Activated effector memory CD4-positive, alpha-beta T cell treated with Interleukin-2 at 50 U/mL for 16 hours (primary cell): ENCODE measurements around the gene ALDH1B1.
"Not testable (repeated sequence)": the region's sequence is repeated elsewhere in the genome, so short reads cannot be mapped to it uniquely, and the experiment has no call there.

Experiments used
- DNase-seq: peaks from one replicate; pipeline ENCODE4 v3.0.0-alpha.2; 2020

ALDH1B1 gene

GRCh38 chr9:38388283-38389223 lies 3.9 kb upstream of the ALDH1B1 start:
- DNase-seq, result no peak

GRCh38 chr9:38389313-38389712 lies 3.2 kb upstream of the ALDH1B1 start:
- DNase-seq, result no peak

DNA sequence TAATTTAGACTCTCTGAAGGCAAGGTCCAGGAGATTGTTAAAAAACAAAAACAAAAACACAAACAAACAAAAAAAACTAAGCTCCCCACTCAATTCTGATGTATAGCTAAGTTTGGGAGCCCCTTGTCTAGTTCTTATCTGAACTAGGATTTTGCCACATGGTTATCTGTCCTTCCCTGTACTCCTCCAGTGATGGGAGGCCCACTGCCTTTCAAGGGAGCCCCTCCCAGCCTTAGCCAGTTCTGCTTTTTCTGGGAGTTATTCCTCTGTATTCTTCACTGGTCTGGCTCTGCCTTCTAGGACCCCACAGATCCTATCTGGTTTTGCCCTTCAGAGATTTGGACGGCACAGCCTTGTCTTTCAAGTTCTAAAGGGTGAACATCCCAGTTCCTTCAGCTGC lies 2.1 kb upstream of the ALDH1B1 start:
- no peak for DNase-seq

- no peak for DNase-seq
Measured at GRCh38 chr9:38390851-38391250, 1.7 kb upstream of the ALDH1B1 start.

- DNase-seq, result no peak
Measured at GRCh38 chr9:38391278-38392118, 1.0 kb upstream of the ALDH1B1 start.

DNA sequence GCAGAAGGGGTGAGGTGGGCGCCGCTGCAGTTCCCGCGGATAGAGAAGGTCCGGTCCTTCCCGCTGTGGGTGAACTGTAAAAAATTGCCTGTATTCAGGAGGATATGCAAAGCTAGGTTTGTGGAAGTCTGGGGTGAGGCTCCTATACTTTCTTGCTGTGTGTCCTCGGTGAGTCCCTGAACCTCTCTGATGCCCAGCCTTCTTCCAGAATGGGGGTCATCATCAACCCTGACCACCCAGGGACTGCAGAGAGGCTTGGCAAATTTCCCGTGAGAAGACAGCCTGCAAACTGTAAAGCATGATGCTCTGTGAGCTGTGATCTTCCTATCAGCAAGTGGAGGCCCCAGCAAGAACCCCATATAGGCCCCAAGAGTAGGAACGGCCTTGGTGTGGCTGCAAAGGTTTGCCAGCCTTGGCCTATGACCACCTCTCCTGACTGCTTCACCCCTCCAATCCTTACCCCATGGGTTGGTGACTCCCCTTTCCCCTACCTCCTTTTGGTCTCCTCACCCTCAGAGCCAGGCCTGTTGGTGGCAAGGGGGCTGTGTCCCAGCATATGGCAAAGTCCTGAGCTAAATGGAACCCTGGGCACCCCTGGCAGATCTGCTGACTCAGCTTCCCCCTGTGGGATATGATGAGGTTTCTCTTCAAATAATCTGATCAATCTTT lies 760 bp downstream of the ALDH1B1 start:
- no peak for DNase-seq

DNA sequence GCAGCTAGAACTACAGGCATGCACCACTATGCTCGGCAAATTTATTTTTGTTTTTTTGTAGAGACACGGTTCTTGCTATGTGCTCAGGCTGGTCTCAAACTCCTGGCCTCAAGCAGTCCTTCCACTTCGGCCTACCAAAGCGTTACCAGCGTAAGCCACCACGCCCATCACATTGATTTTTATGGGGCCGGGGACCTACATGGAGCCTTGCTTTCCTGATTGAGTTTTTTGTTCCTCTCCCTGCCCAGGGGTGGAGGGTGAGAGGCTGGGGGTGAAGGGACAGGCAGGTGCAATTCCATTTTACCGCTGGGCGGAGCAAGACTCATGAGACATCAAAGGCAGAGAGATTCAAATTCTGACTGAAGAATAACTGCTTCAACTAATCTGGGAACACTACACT lies 1.9 kb downstream of the ALDH1B1 start:
- DNase-seq, result no peak

DNA sequence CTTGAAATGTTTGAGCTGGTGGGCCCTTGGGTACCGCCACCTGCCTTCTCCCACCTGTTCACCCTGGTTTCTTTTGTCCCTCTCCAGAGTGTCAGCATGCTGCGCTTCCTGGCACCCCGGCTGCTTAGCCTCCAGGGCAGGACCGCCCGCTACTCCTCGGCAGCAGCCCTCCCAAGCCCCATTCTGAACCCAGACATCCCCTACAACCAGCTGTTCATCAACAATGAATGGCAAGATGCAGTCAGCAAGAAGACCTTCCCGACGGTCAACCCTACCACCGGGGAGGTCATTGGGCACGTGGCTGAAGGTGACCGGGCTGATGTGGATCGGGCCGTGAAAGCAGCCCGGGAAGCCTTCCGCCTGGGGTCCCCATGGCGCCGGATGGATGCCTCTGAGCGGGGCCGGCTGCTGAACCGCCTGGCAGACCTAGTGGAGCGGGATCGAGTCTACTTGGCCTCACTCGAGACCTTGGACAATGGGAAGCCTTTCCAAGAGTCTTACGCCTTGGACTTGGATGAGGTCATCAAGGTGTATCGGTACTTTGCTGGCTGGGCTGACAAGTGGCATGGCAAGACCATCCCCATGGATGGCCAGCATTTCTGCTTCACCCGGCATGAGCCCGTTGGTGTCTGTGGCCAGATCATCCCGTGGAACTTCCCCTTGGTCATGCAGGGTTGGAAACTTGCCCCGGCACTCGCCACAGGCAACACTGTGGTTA lies 3.3 kb downstream of the ALDH1B1 start:
- DNase-seq, result no peak

DNA sequence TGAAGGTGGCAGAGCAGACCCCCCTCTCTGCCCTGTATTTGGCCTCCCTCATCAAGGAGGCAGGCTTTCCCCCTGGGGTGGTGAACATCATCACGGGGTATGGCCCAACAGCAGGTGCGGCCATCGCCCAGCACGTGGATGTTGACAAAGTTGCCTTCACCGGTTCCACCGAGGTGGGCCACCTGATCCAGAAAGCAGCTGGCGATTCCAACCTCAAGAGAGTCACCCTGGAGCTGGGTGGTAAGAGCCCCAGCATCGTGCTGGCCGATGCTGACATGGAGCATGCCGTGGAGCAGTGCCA lies 3.8 kb downstream of the ALDH1B1 start:
- DNase-seq, result no peak

DNA sequence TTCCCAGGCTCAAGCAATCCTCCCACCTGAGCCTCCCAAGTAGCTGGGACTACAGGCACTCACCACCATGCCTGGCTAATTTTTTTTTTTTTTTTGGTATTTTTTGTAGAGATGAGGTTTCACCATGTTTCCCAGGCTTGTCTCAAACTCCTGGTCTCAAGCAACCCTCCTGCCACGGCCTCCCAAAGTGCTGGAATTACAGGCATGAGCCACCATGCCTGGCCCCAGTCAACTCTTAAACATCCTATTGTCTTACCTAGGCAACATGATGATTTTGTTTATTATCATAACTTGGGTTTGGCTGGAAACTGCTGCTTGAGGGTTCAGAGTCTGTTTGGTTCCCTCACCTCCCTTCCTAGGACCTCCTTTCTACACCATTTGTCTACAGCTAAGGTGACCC lies 6.7 kb downstream of the ALDH1B1 start:
- not testable (repeated sequence) for DNase-seq

DNA sequence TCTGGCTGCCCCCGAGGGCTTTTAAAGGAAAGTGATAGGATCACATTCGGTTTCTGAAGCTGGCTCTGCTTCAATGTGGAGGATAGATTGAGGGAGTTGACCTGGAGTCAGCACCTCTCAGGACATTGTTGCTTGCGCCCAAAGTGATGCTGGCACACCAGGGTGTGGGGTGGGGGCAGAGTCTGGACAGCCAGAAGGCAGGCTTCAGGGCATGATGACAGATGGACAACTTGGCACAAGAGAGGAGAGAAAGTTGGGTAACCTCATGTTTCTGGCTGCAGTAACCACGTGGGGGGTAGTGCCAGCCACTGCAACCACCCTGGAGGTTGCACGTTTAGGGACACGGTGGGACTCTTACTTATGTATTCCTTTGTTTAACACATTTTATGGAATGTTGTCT lies 9.5 kb downstream of the ALDH1B1 start:
- DNase-seq, result no peak

- DNase-seq, result no peak
Measured at GRCh38 chr9:38404314-38404713, 11.8 kb downstream of the ALDH1B1 start.

- DNase-seq, result no peak
Measured at GRCh38 chr9:38405785-38406184, 13.3 kb downstream of the ALDH1B1 start.

DNA sequence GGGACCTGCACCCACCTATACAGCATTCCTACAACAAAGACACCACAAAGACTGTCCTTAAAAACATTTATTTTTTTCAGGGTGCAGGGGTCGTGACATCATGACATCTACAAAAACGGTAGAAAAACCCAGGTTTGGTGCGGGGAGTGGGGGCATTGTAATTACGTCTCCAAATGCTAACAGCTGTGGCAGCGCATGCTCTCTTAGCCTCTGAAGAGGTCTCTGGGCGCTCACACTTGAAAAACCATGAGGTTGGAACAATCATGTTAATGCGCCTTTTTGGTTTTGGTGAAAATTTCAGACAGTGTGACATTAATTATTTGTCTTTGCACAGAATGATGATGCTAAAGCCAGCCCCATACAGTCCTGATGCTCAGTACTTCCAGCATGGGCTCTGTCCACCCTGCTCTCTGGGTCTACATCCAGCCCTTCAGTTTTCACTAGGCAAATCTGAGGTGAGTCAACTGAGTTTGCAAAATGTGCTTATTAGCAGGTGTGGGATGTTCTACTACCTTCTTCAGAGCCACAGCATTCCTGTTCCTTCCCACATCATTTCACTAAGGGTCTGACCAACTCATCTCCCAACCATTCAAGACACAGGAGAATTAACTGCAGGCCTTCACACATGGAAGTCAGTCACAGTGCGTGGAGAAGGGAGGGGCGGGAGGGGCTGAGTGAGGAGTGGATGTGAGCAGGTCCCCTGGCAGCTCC lies 14.1 kb downstream of the ALDH1B1 start:
- DNase-seq, result no peak

DNA sequence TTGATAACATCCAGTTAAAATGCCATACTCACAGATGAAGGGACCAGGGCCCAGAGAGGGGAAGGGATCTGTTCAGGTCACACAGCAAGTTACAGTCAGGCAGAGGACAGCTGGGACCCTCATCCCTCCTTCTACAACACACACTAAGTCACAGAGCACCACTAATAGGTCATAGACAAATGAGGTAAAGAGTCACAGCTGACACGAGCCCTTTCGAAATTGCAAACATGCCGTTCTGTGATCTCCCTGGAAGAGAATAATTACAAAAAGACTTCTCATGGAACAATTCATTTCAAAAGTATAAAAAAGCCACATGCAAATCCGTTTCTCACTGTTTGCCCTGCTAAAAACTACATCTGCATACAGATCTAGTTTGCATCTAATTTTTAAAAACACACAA lies 16.2 kb downstream of the ALDH1B1 start:
- no peak for DNase-seq

DNA sequence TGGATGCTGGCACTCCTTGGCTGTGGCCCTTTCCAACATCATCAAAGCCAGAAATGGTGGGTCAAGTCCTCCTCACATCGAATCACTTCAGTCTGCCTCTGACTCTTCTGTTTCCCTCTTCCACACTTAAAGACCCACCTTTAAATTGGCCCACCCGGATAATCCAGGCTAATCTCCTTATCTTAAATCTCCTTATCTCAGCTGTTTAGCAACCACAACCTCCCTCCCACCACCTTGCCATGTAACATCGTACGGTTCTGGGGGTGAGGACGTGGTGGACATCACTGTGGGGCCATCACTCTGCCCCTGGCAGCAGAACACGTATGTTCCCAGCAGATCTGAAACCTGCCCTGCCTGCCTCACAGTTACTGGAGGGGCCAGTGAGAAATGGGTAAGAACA lies 20.2 kb downstream of the ALDH1B1 start:
- no peak for DNase-seq

GRCh38 chr9:38413283-38413682 lies 20.8 kb downstream of the ALDH1B1 start:
- DNase-seq, result no peak

GRCh38 chr9:38414040-38414723 lies 21.7 kb downstream of the ALDH1B1 start:
- DNase-seq, result no peak

DNA sequence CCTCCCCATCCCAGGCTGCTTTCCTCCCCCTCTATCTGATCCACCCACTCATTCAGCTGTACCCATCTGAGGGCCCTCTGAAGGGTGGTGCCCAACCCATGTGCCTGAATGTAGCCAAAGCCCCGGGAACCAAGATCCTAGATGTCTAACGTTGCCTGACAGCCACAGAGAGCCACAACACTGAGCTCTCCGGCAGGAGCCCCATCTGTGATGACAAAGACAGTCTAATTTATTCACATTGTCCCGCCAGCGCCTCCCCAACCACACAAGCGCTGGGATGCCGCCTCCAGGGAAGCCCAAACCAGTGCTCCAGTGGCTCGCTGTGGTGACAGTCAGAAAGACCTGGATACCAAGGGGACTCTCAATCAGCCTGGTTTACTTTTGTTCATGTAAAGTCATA lies 23.4 kb downstream of the ALDH1B1 start:
- no peak for DNase-seq

GRCh38 chr9:38416461-38416860 lies 24.0 kb downstream of the ALDH1B1 start:
- no peak for DNase-seq
